A549 (cell line): Measurements from ENCODE around the gene MESP2.

Experiments
- CTCF ChIP-seq: fragments of >200 bp; sonication (Bioruptor Twin); formaldehyde crosslinking; IDR thresholded peaks from 3 replicates; pipeline ENCODE4 v1.5.1; 2016
- EHF ChIP-seq: fragments of 250-450 bp; sonication (Bioruptor Pico); IDR thresholded peaks from 2 replicates; pipeline ENCODE4 v1.5.0; 2020; ENCODE audit warnings: mild to moderate bottlenecking
- JUNB ChIP-seq: fragments of >200 bp; sonication (Bioruptor Twin); formaldehyde crosslinking; IDR thresholded peaks from 2 replicates; pipeline ENCODE4 v1.6.1; 2016
- POLR2A ChIP-seq: IDR thresholded peaks from 2 replicates; pipeline ENCODE4 v1.6.1; 2012; ENCODE audit warnings: mild to moderate bottlenecking, low read length
- SMC3 ChIP-seq: fragments of >200 bp; sonication (Bioruptor Twin); formaldehyde crosslinking; IDR thresholded peaks from 3 replicates; pipeline ENCODE4 v1.6.1; 2018; ENCODE audit warnings: inconsistent platforms
- USF2 ChIP-seq: fragments of 450-650 bp; IDR thresholded peaks from 2 replicates; pipeline ENCODE4 v1.6.1; 2014; ENCODE audit warnings: antibody characterized with exemption

DNA sequence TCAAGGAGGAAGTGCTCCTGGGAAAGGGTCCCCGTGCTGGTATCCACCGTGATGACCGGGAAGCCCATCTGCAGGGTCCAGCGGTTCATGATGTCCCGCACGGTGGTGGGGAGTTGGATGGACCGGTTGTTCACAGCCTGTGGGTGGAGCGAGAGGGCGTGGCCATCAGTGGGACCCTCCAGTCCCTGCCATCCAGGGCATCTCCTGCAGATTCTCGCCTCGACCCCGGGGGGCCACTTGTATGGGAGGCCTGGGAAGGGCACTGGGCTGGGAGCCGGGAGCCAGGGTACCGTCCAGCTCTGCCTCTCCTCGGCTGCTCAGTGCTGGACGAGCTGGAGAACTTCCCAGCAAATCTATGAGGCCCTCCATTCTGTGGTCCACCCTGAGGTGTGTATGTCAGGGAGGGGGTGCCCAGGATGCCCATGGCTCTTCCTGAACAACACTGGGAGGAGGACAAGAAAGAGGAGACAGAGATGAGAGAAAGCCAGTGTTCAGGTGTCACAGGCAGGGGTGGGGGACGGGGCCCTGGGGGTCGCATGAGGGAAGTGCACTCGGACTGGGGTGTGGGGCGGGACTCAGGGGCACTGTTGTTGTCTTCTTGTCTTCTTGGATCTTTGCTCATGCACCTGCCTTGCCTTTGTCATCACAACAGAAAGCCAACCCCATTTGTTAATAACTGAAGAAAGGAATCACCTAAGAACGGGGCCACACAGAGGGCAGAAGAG lies 25.5 kb downstream of the MESP2 start:
- TF ChIP-seq USF2 (no peak), POLR2A (no peak), JUNB (no peak), CTCF (no peak), SMC3 (no peak), EHF (CRISPR knock-in tag) (no peak)
